Cerebellar cortex (tissue), 1 donor: ENCODE results near the gene CAND2.

Experiments
- DNase-seq: peaks from one replicate; pipeline ENCODE4 v3.0.0-alpha.2; 2015; ENCODE audit warnings: low spot score

Gene CAND2

DNA sequence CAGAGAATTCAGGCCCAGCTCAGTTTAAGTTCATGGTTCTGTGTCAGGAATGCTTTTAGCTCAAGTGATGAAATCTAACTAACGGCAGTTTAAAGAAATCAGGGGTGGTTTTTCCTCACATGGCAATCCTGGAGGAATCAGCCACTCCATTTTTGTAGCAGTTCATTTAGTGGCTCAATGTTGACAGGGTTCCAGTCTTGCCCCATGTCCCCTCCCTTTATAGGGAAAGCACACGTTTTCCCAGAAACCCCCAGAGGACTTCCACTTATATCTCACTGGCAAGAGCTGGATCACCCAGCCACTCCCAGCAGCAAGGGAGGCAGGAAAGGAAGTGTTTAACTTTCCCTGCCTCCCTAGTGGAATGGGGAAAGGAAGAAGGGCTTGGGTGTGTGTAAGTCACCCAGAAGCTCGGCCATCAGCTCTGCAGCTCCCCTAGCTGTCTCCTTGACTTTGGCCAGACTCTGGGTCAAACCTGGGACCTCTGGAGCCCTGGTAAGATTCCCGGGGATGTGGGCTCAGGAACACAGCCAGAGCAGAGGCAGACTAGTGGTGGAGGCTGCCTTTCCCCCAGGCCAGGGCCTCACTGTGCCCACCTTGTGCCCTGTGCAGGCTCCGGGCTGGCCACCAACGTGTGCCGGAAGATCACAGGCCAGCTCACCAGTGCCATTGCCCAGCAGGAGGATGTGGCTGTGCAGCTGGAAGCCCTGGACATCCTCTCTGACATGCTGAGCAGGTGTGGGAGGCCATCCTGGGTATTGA is 11.3 kb downstream of the CAND2 start:
- DNase-seq: no peak

DNA sequence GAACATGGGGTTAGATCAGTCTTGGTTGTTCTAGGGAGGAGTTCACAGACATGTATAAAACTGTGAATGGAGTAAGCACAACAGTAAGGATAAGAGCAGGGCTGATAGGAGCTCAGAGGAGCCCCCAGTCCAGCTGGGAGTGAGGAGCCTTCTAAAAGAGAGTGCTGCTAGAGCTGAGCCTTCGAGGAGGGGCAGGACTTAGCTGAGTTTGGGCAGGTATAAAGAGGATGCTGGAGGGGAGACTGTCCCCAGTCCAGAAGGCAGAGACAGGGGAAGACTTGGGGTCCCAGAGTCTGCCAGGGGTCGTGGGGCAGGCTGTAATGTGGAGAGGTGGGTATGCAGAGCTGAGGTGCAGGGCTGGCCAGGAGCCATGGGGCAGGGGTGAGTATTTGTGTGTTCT is 12.1 kb downstream of the CAND2 start:
- no peak for DNase-seq

DNA sequence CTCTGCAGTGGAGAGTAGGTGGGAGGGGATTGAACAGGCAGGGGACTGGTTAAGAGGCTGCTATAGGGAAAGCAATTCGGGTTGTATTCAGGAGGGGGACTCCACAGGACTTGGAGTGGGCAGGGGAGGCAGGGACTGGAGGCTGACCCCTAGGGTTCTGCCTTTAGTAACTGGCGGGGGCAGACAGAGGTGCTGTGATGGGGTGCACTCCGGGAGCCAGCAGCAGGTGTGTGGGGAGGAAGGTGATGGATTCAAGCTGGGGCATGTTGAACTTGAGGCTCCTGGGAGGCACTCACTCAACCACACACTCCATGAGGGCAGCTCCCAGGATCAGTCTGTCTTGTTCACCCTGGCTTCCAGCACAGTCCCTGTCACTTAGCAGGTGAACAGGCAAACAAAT is 12.5 kb downstream of the CAND2 start:
- DNase-seq: no peak

DNA sequence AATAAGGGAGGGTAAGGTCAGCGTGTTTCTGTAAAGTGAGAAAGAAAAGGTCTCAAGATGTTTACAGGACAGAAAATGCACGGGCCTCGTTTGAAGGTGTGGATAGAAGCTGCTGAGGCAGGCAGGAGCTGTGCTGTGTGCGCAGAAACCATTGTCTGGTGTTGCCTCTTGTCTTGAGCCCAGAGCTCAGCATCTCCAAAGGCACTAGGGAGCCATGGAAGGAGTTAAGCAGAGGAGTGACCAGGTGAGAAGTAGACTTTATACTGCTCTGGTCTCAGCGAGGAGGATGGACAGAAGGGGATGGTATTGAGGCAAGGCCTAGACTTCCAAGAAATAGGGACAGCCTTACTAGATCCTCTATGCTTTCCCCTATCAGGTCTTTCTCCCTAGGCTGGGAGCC is 13.0 kb downstream of the CAND2 start:
- no peak for DNase-seq

DNA sequence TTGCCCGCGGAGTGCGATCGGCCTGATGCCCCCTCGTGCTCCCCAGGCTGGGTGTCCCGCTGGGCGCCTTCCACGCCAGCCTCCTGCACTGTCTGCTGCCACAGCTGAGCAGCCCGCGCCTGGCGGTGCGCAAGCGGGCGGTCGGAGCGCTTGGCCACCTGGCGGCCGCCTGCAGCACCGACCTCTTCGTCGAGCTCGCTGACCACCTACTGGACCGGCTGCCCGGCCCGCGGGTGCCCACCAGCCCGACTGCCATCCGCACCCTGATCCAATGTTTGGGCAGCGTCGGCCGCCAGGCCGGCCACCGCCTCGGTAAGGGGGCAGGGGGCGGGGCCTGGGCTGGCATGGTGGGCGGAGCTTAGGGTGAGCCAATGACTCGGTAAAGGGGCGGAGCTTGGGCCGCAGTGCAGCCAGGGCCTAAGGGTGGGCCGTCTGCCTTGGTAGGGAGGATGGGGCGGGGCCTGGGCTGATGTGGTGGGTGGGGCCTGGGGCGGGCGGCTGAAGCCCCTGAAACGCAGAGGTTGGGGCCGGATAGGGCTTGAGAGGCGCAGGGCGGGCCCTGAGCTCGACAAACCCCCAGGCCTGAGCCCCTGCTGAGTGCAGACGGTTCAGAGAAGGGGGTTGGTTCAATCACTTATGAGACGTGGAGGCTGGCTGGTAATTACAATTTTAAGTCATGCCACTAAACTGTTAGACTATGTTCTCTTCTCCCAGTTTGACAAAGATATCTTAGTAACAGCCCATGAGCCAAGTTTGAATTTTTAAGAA is 13.7 kb downstream of the CAND2 start:
- DNase-seq: peak; percentile 96

DNA sequence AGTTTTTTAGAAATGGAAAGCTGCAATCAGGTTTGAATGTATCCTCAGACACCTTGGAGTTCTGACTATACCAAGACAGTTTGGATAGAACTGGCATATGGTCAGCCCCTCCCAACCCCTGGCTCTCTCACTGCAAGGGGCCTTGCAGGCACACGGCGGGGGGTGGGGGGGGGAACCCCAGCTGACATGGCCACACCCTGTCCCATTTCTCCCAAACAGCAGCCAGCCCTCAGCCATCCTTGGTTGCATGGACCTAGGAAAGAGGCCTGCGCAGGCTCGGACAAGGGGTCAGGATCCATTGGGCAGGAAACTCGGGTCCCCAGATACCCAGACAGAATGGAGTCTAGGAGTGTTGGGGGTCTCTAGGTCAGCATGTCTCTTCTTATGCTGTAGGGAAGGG is 14.5 kb downstream of the CAND2 start:
- no peak for DNase-seq

DNA sequence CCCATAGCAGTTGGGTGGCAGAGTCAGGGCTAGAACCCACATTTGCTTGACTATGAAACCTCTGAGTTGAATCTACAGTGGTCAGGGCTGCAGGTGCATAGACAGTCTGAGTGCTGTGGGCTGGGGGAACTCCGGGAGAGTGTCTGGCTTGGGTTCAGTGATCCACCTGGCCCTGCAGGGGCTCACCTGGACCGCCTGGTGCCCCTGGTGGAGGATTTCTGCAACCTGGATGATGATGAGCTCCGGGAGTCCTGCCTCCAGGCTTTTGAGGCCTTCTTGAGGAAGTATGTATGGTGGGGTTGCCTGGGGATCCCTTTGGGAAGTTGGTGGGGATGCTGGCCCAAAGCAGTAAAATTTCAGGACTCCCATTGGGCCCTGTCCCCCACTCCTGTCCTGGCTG is 16.3 kb downstream of the CAND2 start:
- no peak for DNase-seq

DNA sequence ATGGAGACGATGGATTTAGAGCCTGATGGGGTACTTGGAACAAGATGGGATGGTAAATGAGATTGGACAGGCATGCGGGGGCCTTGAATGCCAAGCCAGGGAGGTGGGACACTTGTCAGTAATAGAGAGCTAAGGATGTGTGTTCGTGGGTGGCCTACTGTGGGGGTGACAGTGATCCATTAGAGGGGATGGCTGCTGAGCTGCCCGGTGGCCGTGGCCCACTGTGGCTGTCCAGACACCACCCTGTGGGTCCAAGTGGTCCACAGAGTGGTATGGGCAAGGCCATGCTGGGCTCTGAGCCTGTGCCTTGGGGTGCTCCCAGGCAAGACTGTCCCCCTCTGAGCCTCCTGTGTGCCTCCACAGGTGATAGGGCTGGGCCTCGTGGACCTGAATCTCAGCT is 17.5 kb downstream of the CAND2 start:
- DNase-seq: no peak

DNA sequence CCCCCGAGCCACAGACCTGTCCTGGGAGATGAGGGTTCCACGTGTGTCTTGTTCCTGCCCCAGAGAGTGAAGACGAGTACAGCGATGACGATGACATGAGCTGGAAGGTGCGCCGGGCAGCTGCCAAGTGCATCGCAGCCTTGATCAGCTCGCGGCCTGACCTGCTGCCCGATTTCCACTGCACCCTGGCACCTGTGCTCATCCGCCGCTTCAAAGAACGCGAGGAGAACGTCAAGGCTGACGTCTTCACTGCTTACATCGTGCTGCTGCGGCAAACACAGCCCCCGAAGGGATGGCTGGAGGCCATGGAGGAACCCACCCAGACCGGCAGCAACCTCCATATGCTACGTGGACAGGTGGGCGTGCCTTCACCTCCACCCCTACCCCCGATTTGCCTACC is 18.6 kb downstream of the CAND2 start:
- no peak for DNase-seq

DNA sequence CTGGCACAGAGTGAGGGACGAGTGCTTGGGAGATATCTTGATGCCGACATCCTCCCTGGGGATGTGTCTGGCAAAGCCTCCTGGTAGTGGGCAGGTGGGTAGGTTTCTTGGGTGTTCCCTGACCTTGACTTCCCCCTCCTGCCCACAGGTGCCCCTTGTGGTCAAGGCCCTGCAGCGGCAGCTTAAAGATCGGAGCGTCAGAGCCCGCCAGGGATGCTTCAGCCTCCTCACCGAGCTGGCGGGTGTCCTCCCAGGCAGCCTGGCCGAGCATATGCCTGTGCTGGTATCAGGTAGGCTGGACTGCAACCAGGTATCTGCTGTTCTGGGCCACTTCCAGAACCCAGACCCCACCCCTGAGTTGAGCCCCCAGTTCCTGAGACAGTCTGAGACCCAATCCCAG is 19.2 kb downstream of the CAND2 start:
- DNase-seq: no peak

DNA sequence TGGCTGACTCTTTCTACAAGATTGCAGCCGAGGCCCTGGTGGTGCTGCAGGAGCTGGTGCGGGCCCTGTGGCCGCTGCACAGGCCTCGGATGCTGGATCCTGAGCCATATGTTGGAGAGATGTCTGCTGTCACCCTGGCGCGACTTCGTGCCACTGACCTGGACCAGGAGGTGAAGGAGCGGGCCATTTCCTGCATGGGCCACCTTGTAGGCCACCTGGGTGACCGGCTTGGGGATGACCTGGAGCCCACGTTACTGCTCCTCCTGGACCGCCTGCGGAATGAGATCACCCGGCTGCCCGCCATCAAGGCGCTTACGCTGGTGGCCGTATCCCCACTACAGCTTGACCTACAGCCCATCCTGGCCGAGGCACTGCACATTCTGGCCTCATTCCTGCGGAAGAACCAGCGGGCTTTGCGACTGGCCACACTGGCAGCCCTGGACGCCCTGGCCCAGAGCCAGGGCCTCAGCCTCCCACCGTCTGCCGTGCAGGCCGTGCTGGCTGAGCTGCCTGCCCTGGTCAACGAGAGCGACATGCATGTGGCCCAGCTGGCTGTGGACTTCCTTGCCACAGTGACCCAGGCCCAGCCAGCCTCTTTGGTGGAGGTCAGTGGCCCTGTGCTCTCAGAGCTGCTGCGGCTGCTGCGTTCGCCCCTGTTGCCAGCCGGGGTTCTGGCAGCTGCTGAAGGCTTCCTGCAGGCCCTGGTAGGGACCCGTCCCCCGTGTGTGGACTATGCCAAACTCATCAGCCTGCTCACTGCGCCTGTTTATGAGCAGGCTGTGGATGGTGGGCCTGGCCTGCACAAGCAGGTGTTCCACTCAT is 20.3 kb downstream of the CAND2 start:
- peak; percentile 65 for DNase-seq

DNA sequence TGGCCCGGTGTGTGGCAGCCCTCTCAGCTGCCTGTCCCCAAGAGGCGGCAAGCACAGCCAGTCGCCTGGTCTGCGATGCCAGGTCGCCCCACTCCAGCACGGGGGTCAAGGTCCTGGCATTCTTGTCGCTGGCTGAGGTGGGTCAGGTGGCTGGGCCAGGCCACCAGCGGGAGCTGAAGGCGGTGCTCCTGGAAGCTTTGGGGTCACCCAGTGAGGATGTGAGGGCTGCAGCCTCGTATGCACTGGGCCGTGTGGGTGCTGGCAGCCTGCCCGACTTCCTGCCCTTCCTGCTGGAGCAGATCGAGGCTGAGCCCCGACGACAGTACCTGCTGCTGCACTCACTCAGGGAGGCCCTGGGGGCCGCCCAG is 20.8 kb downstream of the CAND2 start:
- no peak for DNase-seq

DNA sequence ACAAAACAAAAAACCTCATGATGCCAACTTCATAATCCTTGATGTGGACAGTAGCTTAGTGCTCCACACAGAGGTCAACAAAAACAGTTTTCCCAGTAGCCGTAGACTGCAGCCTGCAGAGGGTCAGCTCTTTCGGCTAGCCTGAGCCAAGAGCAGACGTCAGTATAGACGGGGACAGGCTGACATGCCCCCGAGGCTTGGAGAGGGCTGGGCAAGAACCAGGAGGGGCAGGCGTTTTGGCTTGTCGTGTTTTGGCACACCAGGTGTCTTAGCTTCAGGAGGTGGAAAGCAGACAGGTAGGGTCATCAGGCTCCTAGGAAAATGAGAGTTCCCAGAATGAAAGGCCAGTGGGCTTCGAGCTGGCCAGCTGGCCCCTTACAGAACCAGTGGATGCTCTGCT is 21.8 kb downstream of the CAND2 start:
- no peak for DNase-seq

DNA sequence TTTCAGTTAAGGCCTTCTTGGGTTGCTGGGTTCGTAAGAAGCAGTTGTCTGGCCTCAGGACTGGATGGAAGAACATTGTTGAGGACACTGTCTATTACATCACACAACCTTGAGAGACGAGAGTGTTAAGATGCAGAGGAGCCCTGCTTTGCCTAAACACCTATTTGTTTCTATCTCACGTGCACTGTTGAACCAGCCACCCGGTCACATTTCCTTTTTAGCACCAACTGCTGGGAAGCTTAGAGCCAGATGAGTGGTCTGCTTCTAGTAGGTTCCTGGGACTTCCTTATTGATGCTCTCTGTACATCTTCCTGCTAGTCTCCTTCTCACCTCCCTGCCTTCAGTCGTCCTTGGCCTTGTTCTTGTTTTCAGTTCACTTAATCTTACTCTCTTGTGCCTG is 22.3 kb downstream of the CAND2 start:
- DNase-seq: no peak

DNA sequence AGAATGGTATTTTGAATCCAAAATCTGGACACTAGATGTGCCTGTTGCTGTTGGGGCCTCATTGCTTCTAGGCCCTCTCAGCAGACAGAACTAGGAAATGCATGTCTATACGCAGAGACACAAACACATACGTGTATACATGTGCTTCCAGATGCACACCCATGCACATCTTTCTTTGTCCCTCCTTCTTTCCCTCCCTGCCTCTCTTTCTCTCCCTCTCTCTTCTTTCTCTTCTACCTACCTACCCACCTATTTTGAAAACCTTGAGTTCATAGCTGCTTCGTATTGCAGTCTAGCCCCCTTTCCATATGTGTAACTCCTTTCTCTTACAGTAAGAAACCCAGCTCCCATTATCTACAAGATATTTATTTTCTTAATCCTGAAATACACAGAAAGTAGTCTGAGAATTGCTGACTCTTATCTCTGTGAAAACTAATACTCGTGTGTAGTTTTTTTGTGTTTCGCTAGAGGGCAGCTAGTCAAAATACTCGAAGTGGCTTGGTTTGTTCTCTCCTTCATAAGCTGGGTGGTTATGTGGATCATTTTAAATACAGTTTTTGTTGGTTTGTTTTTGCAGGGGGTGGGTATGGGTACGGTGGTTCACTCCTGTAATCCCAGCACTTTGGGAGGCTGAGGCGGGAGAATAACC is 26.4 kb downstream of the CAND2 start:
- DNase-seq: no peak

DNA sequence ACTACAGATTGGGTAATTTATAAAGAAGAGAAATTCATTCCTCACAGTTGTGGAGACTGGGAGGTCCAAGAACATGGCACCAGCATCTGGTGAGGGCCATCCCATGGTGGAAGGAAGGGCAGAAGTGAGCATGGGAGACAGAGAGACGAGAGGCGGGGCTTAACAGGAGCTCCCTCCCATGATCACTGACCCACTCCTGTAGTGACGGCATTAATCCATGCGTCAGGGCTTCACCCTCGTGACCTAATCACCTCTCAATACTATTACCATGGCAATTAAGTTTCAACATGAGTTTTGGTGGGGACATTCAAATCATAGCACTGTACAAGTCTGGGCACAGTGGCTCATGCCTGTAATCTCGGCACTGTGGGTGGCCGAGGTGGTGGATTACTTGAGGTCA is 27.8 kb downstream of the CAND2 start:
- DNase-seq: no peak

DNA sequence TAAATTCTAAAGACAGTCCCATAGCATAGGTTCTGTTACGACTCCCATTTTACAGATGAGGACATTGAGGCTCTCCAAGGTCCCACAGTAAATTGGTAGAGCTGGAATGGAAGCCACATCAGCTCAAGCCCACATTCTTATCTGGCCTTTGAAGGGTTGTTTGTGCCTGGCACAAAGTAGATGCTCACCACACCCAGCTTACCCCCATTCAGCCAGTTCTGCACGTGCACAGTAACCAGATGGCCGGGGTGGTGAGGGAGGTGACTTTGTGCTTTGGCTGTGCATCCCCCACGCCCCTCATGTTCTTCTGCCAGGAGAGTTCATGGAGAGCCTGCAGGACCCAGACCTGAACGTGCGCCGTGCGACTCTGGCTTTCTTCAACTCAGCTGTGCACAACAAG is 28.7 kb downstream of the CAND2 start:
- no peak for DNase-seq

DNA sequence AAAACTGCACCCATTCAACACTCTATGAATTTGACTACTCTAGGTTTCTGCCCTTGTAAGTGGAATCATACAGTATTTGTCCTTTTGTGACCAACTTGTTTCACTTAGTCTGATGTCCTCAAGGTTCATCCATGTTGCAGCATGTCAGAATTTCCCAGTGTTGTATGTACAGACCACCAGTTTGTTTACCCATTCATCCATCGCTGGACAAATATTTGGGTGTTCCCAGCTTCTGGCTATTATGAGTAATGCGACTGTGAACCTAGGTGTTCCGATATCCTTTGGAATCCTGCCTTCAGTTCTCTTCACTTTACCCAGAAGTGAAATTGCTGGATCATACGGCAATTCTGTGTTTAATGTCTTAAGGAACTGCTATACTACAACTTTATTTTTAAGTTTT is 32.3 kb downstream of the CAND2 start:
- DNase-seq: no peak

DNA sequence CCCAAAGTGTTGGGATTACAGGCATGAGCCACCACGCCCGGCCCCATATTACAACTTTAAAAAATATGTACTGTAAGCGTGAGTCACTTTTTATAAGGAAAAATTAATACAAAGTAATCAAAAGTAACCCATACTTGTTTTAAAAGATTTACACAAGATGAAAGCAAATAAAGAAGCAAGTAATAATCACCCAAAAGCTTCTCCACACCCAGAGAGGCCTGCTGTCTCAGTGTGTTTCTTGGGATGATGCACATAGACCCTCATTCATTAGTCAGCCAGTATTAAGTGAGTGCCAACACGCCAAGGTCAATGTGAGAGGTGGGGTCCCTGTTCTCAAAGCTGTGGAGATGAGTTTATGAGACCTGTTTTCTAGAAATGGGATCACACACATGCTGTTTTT is 32.9 kb downstream of the CAND2 start:
- no peak for DNase-seq

DNA sequence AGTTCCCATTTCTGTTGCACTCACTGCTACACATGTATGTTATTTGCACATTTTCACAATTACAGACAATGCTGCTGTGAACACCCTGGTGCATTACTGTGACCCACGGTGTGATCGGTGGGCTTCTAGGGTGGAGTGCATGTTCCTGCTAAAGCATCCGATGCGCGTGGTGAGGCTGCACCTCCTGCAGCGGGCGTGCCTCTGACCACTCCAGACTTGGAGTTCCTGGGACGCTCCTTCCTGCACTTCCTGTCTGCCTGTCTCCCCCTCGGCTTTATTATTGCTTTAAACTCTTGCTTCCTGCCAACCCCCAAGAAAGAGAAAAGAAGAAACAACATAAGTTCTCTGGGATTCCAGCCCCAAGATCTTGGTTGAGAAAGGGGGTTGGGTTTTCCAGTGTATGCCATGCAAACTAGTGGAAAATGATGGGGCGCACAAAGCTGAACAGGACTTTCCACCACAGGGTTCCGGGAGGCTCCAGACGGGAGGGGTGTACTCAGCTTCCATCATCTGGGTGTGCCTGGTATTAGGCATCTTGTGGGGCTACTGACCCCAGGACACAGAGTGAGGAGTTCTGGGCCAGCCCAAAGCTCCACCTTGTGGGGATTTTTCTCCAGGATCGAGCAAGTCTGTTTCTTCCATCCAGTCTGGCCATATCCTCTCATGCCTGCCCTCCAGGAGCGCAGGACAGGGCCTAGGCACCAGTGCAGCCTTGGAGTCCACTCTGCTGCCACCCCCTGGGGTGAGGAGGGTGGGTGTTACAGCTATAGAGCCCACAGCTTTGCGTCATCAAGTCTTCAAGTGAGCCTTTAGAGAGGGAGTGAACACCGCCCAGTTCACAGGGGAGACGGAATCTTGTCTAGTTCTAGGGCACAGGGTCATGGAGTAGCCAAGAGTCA is 33.7 kb downstream of the CAND2 start:
- DNase-seq: no peak

DNA sequence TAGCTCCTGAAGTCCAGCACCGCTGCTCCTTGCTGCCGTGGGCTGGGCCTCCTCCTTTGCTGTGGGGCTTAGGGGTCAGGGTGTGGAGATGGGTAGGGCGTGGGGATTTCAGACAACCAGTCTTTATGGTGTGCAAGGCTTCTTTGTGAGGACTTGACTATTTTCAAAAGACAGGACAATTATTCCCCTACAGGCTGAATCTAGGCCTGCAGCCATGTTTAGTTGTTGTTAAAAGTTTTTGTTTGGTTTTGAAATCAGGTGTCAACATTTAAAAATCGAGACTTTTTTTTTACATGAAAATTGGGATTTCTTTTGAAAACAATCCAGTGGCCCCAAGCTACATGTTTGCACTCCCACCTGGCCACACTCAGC is 34.3 kb downstream of the CAND2 start:
- DNase-seq: no peak
